Measurements from ENCODE around the gene BPIFB6. TPM values are rescaled to one million over a fixed set of nuclear protein-coding genes. Genes with fewer than 3 reads are reported as not detected.

BPIFB6 gene
- total and polyA plus RNA-seq, 10 of the 15 experiments (the other 5 are each of a cell fraction or from before 2014, with no cell fraction given): not detected

DNA sequence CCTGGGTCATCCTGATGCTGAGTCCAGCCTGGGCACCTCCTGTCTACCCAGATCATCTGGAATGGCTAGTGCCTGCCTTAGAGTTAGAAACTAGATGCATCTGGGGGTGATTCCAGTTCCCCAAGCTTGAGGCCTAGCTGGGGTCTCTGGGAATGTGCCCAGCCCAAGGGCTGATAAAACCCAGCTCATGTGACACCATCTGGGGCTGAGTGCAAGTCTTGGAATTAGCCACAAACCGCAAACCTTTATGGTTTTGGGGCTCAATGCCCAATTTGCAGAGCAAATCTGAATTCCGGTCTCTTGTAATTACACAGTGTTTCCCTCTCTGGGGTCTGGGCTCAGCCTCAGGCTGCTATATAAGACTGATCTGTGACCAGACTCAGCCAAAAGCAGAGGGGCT lies 47.8 kb downstream of the BPIFB6 start, which contains the start of gene BPIFB4:
BPIFB4 (plus strand) TSS at position 385 of the 400 bp plus-strand sequence. CDS start 1,884 bp downstream, outside the sequence.
- Histone ChIP-seq H3K4me1 (ENCODE audit: control insufficient read depth, insufficient read depth, low read length) (no peaks in the 10 kb centered on the region), H3K9me3 (replicated peaks; ENCODE audit: control insufficient read depth, insufficient read depth, low read length) (no peaks in the 10 kb centered on the region), H4K20me1 (ENCODE audit: control insufficient read depth, insufficient read depth) (no peaks in the 10 kb centered on the region), H3K4me3 (no peak within 1 kb of the TSS), H3K36me3 (ENCODE audit: control insufficient read depth in 2 of 2, insufficient read depth in 2 of 2, low read length in 1 of 2) (no peaks in the 10 kb centered on the region), H3K27me3 (replicated peaks in 1 of 2; ENCODE audit: control insufficient read depth in 2 of 2, insufficient read depth in 2 of 2, low read length in 1 of 2) (peaks cover 0 to 1% of the 10 kb centered on the region in 2 experiments; a peak in 2 of 4 replicates), H3K79me2 (ENCODE audit: control insufficient read depth, insufficient read depth, low read length) (no peaks in the 10 kb centered on the region), H3K27ac (ENCODE audit: control insufficient read depth, insufficient read depth) (no peak within 1 kb of the TSS), H2AFZ (ENCODE audit: control insufficient read depth, low read depth, low read length) (no peak within 1 kb of the TSS), H3K4me2 (ENCODE audit: control insufficient read depth, insufficient read depth) (no peak within 1 kb of the TSS), H3K9ac (ENCODE audit: control insufficient read depth, insufficient read depth, low read length) (no peak within 1 kb of the TSS)
- no peak for FAIRE-seq
- in situ Hi-C loops (cut with MboI): no loop called here
- ChIA-PET POLR2A (no interaction called here), SMC1A (ENCODE audit: uncharacterized antibody, unreplicated experiment) (interaction anchor here (1.4 kb wide), 1 partner anchor 135 kb away, joined by 3 read pairs; no protein-coding TSS in a partner anchor), RAD21 (ENCODE audit: unreplicated experiment) (no interaction called here), CTCF (no interaction called here)
- DNase-seq (ENCODE audit: low read depth, low spot score): no peak
- WGBS (ENCODE audit: insufficient coverage, insufficient replicate concordance, low lambda C conversion rate, missing lambda C conversion rate): 52% methylated on average over 2 of the region's 2 CpGs
- TF ChIP-seq SP1 (IDR thresholded peaks at IDR 0.05; ENCODE audit: low read depth, low read length) (no peak), NRF1 (conservative IDR thresholded peaks at IDR 0.05; ENCODE audit: low read depth, low read length) (no peak), RBBP5 (conservative IDR thresholded peaks at IDR 0.05) (no peak), MYC (IDR thresholded peaks at IDR 0.05; ENCODE audit: insufficient read depth, insufficient read length, insufficient replicate concordance, low read length, severe bottlenecking) (no peak), NR2F1 (conservative IDR thresholded peaks at IDR 0.05) (no peak), ATF7 (IDR thresholded peaks at IDR 0.05; ENCODE audit: low read depth) (no peak), SREBF2 (IDR thresholded peaks at IDR 0.05; ENCODE audit: low read length) (no peak), TCF12 (IDR thresholded peaks at IDR 0.05; ENCODE audit: low read depth, low read length) (no peak), SUZ12 (IDR thresholded peaks at IDR 0.05; ENCODE audit: unreplicated experiment) (no peak)
- TF ChIP-seq, protein P1, sequence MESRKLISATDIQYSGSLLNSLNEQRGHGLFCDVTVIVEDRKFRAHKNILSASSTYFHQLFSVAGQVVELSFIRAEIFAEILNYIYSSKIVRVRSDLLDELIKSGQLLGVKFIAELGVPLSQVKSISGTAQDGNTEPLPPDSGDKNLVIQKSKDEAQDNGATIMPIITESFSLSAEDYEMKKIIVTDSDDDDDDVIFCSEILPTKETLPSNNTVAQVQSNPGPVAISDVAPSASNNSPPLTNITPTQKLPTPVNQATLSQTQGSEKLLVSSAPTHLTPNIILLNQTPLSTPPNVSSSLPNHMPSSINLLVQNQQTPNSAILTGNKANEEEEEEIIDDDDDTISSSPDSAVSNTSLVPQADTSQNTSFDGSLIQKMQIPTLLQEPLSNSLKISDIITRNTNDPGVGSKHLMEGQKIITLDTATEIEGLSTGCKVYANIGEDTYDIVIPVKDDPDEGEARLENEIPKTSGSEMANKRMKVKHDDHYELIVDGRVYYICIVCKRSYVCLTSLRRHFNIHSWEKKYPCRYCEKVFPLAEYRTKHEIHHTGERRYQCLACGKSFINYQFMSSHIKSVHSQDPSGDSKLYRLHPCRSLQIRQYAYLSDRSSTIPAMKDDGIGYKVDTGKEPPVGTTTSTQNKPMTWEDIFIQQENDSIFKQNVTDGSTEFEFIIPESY (IDR thresholded peaks at IDR 0.05): no peak
- TF ChIP-seq, protein P2, sequence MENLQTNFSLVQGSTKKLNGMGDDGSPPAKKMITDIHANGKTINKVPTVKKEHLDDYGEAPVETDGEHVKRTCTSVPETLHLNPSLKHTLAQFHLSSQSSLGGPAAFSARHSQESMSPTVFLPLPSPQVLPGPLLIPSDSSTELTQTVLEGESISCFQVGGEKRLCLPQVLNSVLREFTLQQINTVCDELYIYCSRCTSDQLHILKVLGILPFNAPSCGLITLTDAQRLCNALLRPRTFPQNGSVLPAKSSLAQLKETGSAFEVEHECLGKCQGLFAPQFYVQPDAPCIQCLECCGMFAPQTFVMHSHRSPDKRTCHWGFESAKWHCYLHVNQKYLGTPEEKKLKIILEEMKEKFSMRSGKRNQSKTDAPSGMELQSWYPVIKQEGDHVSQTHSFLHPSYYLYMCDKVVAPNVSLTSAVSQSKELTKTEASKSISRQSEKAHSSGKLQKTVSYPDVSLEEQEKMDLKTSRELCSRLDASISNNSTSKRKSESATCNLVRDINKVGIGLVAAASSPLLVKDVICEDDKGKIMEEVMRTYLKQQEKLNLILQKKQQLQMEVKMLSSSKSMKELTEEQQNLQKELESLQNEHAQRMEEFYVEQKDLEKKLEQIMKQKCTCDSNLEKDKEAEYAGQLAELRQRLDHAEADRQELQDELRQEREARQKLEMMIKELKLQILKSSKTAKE (IDR thresholded peaks at IDR 0.05; ENCODE audit: low read depth, poor library complexity, severe bottlenecking): no peak
- TF ChIP-seq, protein P3, sequence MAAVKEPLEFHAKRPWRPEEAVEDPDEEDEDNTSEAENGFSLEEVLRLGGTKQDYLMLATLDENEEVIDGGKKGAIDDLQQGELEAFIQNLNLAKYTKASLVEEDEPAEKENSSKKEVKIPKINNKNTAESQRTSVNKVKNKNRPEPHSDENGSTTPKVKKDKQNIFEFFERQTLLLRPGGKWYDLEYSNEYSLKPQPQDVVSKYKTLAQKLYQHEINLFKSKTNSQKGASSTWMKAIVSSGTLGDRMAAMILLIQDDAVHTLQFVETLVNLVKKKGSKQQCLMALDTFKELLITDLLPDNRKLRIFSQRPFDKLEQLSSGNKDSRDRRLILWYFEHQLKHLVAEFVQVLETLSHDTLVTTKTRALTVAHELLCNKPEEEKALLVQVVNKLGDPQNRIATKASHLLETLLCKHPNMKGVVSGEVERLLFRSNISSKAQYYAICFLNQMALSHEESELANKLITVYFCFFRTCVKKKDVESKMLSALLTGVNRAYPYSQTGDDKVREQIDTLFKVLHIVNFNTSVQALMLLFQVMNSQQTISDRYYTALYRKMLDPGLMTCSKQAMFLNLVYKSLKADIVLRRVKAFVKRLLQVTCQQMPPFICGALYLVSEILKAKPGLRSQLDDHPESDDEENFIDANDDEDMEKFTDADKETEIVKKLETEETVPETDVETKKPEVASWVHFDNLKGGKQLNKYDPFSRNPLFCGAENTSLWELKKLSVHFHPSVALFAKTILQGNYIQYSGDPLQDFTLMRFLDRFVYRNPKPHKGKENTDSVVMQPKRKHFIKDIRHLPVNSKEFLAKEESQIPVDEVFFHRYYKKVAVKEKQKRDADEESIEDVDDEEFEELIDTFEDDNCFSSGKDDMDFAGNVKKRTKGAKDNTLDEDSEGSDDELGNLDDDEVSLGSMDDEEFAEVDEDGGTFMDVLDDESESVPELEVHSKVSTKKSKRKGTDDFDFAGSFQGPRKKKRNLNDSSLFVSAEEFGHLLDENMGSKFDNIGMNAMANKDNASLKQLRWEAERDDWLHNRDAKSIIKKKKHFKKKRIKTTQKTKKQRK (IDR thresholded peaks at IDR 0.05; ENCODE audit: low read depth, low read length): no peak
- TF ChIP-seq, protein P4, sequence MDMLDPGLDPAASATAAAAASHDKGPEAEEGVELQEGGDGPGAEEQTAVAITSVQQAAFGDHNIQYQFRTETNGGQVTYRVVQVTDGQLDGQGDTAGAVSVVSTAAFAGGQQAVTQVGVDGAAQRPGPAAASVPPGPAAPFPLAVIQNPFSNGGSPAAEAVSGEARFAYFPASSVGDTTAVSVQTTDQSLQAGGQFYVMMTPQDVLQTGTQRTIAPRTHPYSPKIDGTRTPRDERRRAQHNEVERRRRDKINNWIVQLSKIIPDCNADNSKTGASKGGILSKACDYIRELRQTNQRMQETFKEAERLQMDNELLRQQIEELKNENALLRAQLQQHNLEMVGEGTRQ (IDR thresholded peaks at IDR 0.05; ENCODE audit: borderline replicate concordance, low read depth, low read length): no peak
- intact Hi-C loops (cut with micrococcal nuclease; ENCODE audit: unreplicated experiment): loop anchor here (5.0 kb wide), 1 partner anchor 177 kb away; no protein-coding TSS in a partner anchor
- BruUV-seq (replicated peaks): no TSS peak
- ATAC-seq: no peak

Data from GM12878 (cell line).